Measurements from ENCODE around the gene CCDC136.
A peak's percentile ranks its signal among the peaks of the same experiment; 100 is the strongest.

The CCDC136 gene

DNA sequence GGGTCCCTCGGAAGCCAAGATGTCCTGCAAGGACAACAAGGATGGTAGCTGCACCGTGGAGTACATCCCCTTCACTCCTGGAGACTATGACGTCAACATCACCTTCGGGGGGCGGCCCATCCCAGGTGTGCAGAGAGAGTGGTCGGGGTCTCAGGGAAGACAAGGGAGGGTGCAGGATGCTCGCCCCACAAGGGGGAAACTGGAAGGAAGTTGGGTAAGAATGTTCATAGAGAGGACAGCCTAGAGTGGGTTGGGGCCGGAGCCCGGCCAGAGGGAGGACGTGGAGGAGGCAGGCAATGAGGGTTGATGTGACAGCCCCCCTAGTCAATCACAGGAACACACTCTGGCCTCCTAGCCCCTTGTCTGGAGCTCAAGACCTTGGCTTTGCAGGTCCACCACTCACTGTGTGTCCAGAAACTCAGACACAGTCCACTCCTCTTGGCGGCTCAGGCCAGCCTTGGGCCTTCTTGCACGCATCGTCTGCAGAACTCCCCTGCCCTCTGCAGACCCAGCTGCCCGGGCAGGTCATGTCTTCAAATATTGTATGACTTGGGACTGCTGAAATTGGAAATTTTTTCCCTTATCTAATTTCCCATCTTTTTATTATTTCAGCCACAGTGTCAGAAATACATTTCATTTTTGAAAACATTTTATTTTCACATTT is 55.1 kb downstream of the CCDC136 start:
- no peak for DNase-seq

DNA sequence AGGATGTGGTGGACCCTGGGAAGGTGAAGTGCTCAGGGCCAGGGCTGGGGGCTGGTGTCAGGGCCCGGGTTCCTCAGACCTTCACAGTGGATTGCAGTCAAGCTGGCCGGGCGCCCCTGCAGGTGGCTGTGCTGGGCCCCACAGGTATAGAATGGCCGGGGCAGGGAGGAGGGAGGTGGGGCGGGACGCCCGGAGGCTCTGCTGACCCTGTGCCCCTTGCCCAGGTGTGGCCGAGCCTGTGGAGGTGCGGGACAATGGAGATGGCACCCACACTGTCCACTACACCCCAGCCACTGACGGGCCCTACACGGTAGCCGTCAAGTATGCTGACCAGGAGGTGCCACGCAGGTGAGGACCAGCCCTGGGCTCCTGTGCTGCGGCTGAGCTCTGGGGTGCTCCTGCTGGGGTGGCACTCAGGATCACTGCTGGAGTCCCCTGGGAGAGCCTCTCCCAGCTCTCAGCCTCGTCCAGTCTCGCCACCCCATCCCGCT is 56.0 kb downstream of the CCDC136 start:
- no peak for DNase-seq

DNA sequence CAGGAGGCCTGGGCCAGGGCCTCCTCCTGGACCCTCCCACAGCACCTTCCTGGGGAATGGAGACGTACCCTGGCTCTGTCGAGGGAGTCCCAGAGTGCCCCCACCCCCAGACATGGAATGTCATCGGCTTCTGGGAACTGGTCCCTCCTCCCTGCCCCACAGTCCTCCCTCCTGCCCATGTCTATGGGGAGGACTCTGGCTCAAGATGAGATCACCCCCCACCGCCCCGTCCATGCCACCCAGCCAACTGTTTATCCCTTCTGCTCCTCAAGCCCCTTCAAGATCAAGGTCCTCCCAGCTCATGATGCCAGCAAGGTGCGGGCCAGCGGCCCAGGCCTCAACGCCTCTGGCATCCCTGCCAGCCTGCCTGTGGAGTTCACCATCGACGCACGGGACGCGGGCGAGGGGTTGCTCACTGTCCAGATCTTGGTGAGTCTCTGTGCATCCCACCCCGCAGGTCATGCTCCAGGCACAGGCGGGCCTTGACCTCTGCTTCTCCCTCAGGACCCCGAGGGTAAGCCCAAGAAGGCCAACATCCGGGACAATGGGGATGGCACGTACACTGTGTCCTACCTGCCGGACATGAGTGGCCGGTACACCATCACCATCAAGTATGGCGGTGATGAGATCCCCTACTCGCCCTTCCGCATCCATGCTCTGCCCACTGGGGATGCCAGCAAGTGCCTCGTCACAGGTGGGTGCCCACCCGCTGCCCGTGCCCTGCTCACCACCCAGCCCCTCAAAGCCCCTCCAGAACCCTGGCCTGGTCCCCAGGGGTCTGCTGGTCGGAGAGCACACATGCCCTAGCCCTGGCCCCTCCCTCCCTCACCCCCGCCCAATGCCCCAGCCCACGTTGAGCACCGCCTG is 56.8 kb downstream of the CCDC136 start:
- DNase-seq, result no peak

DNA sequence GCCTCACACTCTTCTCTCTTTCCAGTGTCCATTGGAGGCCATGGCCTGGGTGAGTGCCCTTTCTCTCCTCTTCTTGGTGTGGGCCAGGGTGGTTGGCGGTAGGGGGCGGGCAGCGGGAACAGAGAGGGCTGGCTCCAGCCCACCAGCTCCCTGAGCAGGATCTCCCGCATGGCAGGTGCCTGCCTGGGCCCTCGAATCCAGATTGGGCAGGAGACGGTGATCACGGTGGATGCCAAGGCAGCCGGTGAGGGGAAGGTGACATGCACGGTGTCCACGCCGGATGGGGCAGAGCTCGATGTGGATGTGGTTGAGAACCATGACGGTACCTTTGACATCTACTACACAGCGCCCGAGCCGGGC is 57.4 kb downstream of the CCDC136 start:
- no peak for DNase-seq

DNA sequence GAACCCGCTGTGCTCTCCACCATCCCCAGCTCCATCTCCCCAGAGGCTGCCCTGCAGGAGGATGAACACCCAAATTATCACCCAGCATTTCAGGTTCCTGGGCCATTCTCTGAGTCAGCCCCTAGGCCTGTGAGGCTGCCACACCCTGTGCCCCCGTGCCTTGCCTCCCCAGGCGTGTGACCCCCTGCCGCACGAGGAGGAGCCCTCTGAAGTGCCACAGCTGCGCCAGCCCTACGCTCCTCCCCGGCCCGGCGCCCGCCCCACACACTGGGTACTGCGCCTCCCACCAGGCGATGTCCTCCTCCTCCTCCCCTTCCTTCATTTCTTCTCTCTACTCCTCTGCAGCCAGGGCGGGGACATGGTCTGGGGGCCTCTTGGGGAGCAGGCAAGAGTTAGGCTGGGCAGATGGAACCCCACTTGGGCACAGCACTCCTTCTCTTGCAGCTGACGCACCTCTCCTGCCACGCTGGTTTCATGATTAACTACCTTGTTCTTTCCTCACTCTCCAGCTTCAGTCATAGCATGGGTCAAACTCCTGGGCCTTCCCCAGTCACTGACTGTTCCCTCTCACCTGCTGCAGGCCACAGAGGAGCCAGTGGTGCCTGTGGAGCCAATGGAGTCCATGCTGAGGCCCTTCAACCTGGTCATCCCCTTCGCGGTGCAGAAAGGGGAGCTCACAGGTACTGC is 58.2 kb downstream of the CCDC136 start:
- DNase-seq, result no peak

DNA sequence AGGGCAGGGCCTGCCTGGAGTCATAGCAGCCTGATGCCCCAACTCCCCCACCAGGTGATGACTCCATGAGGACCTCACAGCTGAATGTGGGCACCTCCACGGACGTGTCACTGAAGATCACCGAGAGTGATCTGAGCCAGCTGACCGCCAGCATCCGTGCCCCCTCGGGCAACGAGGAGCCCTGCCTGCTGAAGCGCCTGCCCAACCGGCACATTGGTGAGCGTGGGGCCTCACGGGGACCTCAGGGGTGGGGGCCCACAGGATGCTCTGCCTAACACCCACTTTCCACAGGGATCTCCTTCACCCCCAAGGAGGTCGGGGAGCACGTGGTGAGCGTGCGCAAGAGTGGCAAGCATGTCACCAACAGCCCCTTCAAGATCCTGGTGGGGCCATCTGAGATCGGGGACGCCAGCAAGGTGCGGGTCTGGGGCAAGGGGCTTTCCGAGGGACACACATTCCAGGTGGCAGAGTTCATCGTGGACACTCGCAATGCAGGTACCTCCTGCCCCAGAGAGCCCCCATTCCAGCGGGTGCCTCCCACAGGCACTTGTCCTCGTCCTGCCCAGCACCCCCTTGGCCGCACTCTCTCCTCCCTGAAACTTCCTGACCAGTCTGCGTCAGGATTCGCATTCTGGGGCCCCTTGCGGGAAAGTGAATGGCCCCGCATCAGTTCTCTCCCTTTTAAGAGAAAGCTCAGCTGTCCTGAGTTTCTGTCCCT is 60.9 kb downstream of the CCDC136 start:
- no peak for DNase-seq

DNA sequence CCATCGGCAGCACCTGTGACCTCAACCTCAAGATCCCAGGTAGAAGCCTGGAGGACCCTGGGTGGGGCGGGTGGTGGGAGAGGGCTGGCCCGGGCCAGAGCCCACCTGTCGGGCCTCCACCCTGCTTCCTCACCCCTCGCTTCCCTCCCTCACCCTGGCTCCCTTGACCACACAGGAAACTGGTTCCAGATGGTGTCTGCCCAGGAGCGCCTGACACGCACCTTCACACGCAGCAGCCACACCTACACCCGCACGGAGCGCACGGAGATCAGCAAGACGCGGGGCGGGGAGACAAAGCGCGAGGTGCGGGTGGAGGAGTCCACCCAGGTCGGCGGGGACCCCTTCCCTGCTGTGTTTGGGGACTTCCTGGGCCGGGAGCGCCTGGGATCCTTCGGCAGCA is 62.0 kb downstream of the CCDC136 start:
- no peak for DNase-seq

DNA sequence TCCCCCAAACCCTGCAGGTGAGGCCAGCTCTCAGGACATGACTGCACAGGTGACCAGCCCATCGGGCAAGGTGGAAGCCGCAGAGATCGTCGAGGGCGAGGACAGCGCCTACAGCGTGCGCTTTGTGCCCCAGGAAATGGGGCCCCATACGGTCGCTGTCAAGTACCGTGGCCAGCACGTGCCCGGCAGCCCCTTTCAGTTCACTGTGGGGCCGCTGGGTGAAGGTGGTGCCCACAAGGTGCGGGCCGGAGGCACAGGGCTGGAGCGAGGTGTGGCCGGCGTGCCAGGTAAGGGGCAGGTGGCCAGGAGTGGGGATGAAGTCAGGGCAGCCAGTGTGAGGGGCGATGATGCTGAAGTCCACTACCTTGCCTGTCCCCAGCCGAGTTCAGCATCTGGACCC is 62.6 kb downstream of the CCDC136 start:
- no peak for DNase-seq

DNA sequence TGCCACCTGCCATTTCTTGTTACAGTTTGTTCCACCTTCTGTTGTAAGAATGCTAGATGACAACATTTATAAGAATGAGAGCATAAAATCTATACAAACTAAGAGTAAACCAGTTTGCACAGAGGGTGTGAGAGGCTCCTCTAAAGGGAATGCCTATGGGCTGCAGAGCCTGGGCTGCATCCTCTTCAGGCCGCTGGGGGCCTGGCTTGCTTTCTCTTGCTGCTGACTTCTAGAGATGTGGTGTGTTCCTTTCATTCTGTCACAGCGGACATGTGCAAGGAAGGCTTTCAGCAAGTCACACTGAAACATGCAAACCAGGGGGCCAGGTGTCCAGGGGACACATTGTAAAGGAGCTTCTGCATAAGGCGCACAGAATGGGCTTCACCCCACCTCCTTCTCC is 63.8 kb downstream of the CCDC136 start:
- no peak for DNase-seq

DNA sequence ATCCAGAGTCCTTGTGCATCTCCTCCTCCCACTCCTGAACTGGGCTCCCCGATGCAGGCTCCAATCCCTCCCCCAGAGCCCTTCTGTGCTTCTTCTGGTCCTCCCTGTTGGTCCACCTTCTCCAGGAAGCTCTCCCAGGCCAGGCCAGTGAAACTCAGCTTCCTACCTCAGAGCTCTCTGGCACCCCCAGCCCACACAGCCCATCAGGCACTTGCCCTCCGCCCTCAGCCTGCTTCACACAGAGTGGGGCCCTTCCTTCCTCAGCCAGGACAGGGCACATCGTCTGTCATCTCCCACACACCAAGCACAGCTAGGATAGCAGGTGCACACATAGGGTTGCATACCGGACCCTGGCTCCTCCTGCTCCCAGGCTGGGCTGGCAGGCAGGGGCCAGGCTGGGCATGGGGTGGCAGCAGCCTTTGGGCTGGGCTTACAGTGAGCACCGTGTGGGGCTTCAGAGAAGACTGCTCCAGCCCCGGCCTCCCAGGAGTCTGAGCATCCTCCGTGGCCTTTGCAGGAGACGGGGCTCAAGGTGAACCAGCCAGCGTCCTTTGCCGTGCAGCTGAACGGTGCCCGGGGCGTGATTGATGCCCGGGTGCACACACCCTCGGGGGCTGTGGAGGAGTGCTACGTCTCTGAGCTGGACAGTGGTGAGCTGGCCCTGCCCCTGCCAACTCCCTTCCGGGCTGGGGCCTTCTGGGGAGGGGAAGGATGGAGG is 64.4 kb downstream of the CCDC136 start:
- no peak for DNase-seq

DNA sequence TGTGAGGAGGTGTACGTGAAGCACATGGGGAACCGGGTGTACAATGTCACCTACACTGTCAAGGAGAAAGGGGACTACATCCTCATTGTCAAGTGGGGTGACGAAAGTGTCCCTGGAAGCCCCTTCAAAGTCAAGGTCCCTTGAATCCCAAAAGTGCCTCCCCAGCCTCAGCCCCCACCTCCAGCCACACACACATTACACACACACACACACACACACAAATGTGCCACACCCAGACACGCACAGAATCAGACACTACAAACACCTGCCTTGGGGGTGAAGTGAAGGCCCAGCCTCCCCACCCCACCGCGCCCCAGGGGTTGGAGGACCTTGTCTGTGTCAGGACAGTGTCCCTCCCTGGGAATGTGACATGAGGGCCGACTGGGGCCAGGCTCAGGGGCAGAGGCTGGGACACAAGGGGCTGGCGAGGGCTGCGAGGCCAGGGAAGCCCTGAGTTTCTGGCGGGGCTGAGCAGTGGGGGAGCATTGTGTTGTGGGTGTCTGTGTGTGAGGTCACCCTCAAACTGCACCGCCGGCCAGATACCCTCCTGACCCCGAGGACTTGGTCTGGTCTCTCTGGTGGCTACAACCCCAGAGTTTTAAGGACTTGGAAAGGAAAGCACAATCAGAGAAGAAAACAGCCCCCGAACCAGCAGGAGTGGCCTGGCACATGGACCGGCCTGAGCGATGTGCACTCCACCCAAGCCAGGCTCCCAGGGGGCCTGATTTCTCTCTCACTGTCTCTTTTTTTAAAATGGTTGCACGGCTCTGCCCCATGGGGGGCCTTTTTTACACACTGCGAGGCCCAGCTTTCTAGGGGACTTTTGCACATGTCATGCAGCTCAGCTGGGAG is 66.8 kb downstream of the CCDC136 start:
- DNase-seq, result no peak

DNA sequence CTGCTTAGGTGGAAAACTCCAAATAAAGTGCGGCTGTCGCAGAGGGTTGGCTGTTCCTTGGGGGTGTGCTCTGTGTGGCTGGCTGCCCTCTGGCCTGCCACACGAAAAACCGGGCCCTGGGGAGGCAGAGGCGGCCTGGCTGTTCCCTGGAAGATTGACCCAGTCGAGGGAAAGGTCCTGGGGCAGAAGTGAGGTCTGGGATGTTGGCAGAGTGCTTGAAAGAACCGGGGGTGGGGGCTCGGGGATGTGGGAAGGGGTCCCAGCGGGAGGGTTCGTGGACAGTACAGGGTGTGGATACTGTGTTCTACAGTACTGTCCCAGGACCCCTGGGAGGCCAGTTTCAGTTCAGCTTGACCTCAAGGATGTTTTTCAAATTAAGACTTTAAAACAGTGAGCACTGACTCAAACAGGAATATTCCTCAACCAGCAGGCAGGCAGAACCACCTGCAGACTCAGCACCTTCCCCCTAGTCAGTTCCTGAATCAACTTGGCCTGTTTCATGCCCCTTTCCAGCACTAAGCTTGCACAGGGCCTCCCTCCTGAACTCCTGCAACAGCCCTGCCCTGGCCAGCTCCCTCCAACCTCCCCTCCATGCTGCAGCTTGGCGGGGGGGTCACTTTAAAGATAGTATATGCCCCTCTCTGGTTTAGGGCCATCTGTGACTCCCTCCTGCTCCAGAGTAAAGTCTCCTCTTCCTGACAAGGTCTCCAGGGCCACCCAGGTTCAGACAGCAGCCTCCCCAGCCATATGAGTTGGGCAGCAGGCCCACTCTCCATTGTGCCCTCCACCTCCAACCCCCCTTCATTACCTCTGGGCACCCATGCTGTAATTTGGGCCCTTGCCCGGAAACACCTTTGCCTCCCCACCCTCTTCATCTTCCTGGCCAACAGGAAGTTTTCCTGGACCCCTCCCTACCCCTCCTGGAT is 67.7 kb downstream of the CCDC136 start:
- DNase-seq, result no peak

DNA sequence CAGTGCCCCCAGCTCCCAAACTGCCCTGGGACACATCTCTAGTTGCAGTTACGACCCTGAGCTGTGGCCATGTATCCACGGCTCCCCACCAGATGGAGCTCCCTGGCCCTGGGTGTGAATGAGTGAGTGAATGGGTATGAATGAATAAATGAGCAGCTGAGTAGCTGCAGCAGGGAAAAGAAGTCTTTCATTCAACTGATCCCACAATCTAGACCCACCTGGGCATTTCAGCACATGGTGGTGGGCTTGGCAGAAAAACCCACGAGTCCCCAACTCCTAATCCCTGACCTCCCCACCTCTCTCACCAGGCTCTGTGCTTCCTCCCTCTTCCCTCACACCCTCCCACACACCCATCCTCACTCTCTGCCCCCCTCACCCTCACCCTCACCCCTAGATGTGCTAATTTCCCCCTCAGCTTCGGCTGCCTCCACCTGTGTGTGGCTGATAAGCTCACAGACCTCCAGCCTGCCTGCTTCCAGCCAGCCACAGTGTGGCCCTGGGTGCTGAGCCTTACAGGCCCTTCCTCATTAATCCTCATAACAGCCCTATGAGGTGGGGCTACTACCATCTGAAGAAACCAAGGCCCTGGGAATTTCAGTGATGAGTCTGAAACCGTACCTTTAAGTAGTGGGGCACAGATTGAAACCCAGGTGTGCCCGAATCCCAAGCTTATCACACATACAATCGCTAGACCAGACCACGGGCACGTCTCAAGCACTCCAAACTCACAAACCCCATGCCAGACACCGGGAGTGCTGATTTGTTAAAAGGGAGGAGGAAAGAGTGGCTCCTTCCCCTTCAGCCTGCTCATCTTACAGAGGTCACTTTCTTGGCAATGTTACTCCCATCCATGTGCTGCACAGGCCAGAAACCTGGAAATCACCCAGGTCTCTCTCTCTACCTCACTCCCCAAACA is 68.6 kb downstream of the CCDC136 start:
- no peak for DNase-seq

DNA sequence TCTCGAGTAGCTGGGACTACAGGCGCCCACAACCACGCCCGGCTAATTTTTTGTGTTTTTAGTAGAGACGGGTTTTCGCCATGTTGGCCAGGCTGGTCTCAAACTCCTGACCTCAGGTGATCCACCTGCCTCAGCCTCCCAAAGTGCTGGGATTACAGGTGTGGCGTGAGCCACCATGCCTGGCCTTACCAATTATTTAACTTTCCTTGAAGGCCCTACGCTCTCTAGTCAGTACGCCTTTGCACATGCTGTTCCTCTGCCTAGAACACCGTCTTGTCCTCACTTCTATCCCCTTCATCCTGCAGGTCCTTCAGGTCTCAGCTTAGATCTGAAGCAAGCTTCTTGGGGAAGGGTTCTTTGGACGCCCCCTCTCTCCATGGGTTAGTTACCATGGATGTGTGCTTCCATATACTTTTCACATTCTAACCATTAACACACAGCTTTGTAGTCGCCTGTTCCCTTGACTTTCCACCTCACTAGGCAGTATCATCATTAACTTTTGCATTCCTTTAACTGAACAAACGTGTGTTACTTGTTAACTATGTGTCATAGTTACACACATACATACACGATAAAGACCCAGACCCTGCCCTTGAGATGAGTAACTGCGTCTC is 70.3 kb downstream of the CCDC136 start:
- DNase-seq, result no peak

DNA sequence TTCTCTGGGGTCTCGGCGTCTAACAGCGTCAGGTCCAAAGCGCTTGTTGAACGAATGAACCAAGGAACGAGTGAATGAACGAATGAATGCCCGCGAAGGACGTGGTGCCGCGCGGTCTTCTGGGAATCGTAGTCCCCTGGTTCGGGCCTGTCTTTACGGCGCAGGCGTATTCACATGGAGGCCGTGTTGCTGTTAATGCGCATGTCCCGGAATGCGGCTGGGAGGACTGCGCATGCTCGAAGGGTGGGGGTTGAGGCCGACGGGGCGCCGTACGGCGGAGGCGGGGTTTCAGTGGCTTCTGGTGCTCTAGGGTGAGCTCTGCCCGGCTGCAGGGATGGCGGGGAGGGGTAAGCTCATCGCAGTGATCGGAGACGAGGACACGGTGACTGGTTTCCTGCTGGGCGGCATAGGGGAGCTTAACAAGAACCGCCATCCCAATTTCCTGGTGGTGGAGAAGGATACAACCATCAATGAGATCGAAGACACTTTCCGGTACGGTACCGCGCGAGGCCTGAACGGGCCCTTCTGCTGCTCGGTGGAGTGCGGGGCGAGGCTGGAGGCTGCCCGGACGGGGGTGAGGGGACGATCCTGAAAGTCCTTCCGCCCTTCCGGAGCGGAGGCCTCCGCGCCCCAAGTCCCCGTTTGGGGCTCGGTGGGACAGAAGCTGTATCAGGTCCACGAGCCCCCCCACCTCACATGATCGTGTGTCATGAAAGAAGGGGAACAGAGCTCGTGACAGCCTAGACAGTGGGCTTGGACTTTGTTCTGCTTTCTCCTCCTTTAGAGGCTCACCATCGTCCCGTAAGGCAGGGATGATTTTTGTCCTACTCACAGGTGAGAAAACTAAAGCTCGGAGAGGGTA is 71.0 kb downstream of the CCDC136 start, which contains the start of gene ATP6V1F:
Gene ATP6V1F (plus strand): TSS at position 286 of the 862 bp plus-strand sequence. CDS start 49 bp downstream, at position 335.
- peak; percentile 25 to 91 for DNase-seq

DNA sequence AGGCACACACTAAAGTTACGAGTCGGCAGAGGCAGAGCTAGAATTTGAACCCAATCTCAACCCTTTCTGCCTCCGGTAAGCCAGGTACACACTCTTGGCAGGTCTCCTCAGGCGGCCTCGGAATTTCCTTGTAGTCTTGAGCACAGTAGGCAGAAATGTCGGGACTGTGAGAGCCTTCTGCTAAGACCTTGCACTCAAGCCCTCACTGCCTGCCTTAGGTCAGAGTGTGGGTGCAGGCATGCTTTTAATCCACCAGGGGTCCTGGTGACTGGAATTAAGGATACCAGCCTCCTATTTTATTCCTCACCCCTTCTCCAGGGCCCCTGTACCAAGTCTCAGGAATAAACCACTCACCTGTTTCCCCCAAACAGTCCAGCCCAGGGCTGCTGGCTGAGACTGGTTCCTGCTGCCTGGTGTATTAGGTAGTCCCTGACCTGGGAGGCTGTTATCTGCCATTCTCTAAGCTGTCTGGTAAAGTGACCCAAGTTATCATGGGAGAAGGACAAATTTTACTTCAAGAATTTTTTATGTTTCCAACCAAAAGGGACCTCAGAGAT is 71.7 kb downstream of the CCDC136 start:
- peak in 1 of 2 experiments; percentile 20 for DNase-seq

DNA sequence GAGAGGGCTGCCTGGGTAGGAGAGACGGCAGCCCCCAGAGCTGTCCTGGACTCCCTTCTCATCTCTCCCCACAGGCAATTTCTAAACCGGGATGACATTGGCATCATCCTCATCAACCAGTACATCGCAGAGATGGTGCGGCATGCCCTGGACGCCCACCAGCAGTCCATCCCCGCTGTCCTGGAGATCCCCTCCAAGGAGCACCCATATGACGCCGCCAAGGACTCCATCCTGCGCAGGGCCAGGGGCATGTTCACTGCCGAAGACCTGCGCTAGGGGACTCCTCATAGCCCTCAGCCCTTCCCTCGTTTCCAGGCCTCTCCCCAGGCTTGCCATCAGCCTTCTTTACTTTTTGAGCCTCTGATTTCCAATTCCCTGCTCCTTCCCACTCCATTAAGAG is 73.5 kb downstream of the CCDC136 start:
- DNase-seq, result no peak
